ENCODE results near the gene NTM. TPM values are rescaled to one million over a fixed set of nuclear protein-coding genes. Genes with fewer than 3 reads are reported as not detected.

The NTM gene
- total RNA-seq, 1 experiment from 2014 or later = 0.73 TPM

- Mint-ChIP-seq H3K4me3 (ENCODE audit: unreplicated experiment) (no peak overlapping the region), H3K27me3 (ENCODE audit: insufficient read depth, unreplicated experiment) (peaks cover 23% of the 10 kb centered on the region), H3K36me3 (ENCODE audit: insufficient read depth, unreplicated experiment) (no peaks in the 10 kb centered on the region), H3K9me3 (ENCODE audit: unreplicated experiment) (no peaks in the 10 kb centered on the region), H3K4me1 (ENCODE audit: low read depth, unreplicated experiment) (no peaks in the 10 kb centered on the region), H3K27ac (ENCODE audit: unreplicated experiment) (no peak overlapping the region)
- Histone ChIP-seq H3K4me1 (no peaks in the 10 kb centered on the region; the same call in 1 of the 2 replicates), H3K36me3 (ENCODE audit: control insufficient read depth, insufficient read depth, low read length) (no peaks in the 10 kb centered on the region), H3K4me3 (ENCODE audit: low read depth, low read length) (no peak overlapping the region), H3K27me3 (replicated peaks; ENCODE audit: control insufficient read depth, insufficient read depth, low read length) (no peaks in the 10 kb centered on the region), H3K9me3 (no peaks in the 10 kb centered on the region)
- BruUV-seq (replicated peaks) = no TSS peak
- DNase-seq = no peak
- CTCF ChIA-PET = no interaction called here
- POLR2A ChIA-PET = no interaction called here
- intact Hi-C loops (cut with micrococcal nuclease; ENCODE audit: unreplicated experiment) = no loop called here
- TF ChIP-seq CTCF (IDR thresholded peaks at IDR 0.05; ENCODE audit: insufficient read depth in 1 of 2, low read depth in 1 of 2, low read length in 1 of 2, severe bottlenecking in 1 of 2, unreplicated experiment in 1 of 2) = no peak
These were observed 18.6 kb upstream of the NTM start for GRCh38 chr11:131351848-131352247.

DNA sequence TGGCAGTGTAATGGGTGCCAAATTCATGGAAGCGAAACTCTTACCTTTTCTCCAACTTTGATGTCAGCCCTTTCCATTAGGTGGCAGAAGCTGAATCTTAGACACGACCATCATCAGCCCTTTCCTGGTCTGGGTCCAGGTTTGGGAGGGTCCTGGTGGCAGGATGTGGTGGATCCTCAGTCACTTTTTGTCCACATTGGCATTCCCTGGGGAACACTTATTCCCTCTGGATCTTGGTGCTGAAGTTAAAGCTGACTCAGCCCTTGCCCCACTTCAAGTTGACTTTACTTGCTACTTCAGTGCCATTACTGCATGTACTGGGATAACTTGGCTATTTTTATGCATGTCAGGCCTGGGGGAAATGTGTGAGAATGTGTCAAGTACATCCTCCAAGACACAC, 16.6 kb upstream of the NTM start:
- no TSS peak for BruUV-seq (replicated peaks)
- Histone ChIP-seq H3K4me3 (ENCODE audit: low read depth, low read length) (no peak overlapping the region), H3K36me3 (ENCODE audit: control insufficient read depth, insufficient read depth, low read length) (no peaks in the 10 kb centered on the region), H3K9me3 (no peaks in the 10 kb centered on the region), H3K4me1 (no peaks in the 10 kb centered on the region), H3K27me3 (replicated peaks; ENCODE audit: control insufficient read depth, insufficient read depth, low read length) (no peaks in the 10 kb centered on the region)
- no peaks in the 10 kb centered on the region for H3K9me3 Mint-ChIP-seq (ENCODE audit: unreplicated experiment)
- H3K36me3 Mint-ChIP-seq (ENCODE audit: insufficient read depth, unreplicated experiment) = no peaks in the 10 kb centered on the region
- DNase-seq = no peak
- no peak overlapping the region for H3K27ac Mint-ChIP-seq (ENCODE audit: unreplicated experiment)
- intact Hi-C loops (cut with micrococcal nuclease; ENCODE audit: unreplicated experiment) = no loop called here
- TF ChIP-seq CTCF (IDR thresholded peaks at IDR 0.05; ENCODE audit: insufficient read depth in 1 of 2, low read depth in 1 of 2, low read length in 1 of 2, severe bottlenecking in 1 of 2, unreplicated experiment in 1 of 2) = no peak
- H3K4me1 Mint-ChIP-seq (ENCODE audit: low read depth, unreplicated experiment) = no peaks in the 10 kb centered on the region
- ChIA-PET POLR2A (no interaction called here), CTCF (no interaction called here)
- no peak overlapping the region for H3K4me3 Mint-ChIP-seq (ENCODE audit: unreplicated experiment)
- H3K27me3 Mint-ChIP-seq (ENCODE audit: insufficient read depth, unreplicated experiment) = peaks cover 26% of the 10 kb centered on the region

- intact Hi-C loops (cut with micrococcal nuclease; ENCODE audit: unreplicated experiment) = no loop called here
- BruUV-seq (replicated peaks) = no TSS peak
- Mint-ChIP-seq H3K36me3 (ENCODE audit: insufficient read depth, unreplicated experiment) (no peaks in the 10 kb centered on the region), H3K4me1 (ENCODE audit: low read depth, unreplicated experiment) (no peaks in the 10 kb centered on the region), H3K27ac (ENCODE audit: unreplicated experiment) (no peak overlapping the region), H3K4me3 (ENCODE audit: unreplicated experiment) (no peak overlapping the region), H3K9me3 (ENCODE audit: unreplicated experiment) (no peaks in the 10 kb centered on the region), H3K27me3 (ENCODE audit: insufficient read depth, unreplicated experiment) (peaks cover 26% of the 10 kb centered on the region)
- Histone ChIP-seq H3K4me3 (ENCODE audit: low read depth, low read length) (no peak overlapping the region), H3K4me1 (no peaks in the 10 kb centered on the region), H3K9me3 (no peaks in the 10 kb centered on the region; the same call in 1 of the 2 replicates), H3K27me3 (replicated peaks; ENCODE audit: control insufficient read depth, insufficient read depth, low read length) (no peaks in the 10 kb centered on the region), H3K36me3 (ENCODE audit: control insufficient read depth, insufficient read depth, low read length) (no peaks in the 10 kb centered on the region)
- CTCF ChIA-PET = no interaction called here
- TF ChIP-seq CTCF (IDR thresholded peaks at IDR 0.05; ENCODE audit: insufficient read depth in 1 of 2, low read depth in 1 of 2, low read length in 1 of 2, severe bottlenecking in 1 of 2, unreplicated experiment in 1 of 2) = no peak
- DNase-seq = no peak
- POLR2A ChIA-PET = no interaction called here
These were observed 16.1 kb upstream of the NTM start for GRCh38 chr11:131354251-131354701.

Data from Caco-2 (cell line).